IMR-90 (cell line): Measurements from ENCODE around the gene BTBD9.

Experiments
- CEBPB ChIP-seq: IDR thresholded peaks from 2 replicates; pipeline ENCODE4 v1.6.1; 2012; ENCODE audit warnings: low read depth, low read length, improper control_type of control experiment
- CTCF ChIP-seq: conservative IDR thresholded peaks from 2 replicates; pipeline ENCODE4 v1.5.1; 2012; ENCODE audit warnings: mild to moderate bottlenecking, low read depth, low read length, improper control_type of control experiment
- FOS ChIP-seq: fragments of 150-350 bp; IDR thresholded peaks from 2 replicates; pipeline ENCODE4 v1.6.1; 2016; ENCODE audit warnings: low read depth, low read length
- MAFK ChIP-seq: IDR thresholded peaks from 2 replicates; pipeline ENCODE4 v1.6.1; 2012; ENCODE audit warnings: low read depth, low read length, improper control_type of control experiment
- MAZ ChIP-seq: IDR thresholded peaks from 2 replicates; pipeline ENCODE4 v1.6.1; 2012; ENCODE audit warnings: low read depth, mild to moderate bottlenecking, low read length, improper control_type of control experiment, moderate library complexity, borderline replicate concordance
- MXI1 ChIP-seq: IDR thresholded peaks from 2 replicates; pipeline ENCODE4 v1.6.1; 2012; ENCODE audit warnings: low read depth, mild to moderate bottlenecking, low read length, moderate library complexity, borderline replicate concordance
- POLR2A ChIP-seq: IDR thresholded peaks from 2 replicates; pipeline ENCODE4 v1.6.1; 2012; ENCODE audit warnings: mild to moderate bottlenecking, low read depth, low read length
- RAD21 ChIP-seq: IDR thresholded peaks from 2 replicates; pipeline ENCODE4 v1.6.1; 2012; ENCODE audit warnings: low read length, improper control_type of control experiment
- RCOR1 ChIP-seq: IDR thresholded peaks from 2 replicates; pipeline ENCODE4 v1.6.1; 2012; ENCODE audit warnings: mild to moderate bottlenecking, low read length, improper control_type of control experiment; ENCODE audit not compliant: insufficient replicate concordance
- SMC3 ChIP-seq: fragments of 150-350 bp; IDR thresholded peaks from 2 replicates; pipeline ENCODE4 v1.6.1; 2016; ENCODE audit warnings: low read depth, mild to moderate bottlenecking, antibody characterized with exemption, low read length, moderate library complexity
- TF ChIP-seq, protein P1 (sequence below): fragments of 150-350 bp; IDR thresholded peaks from 2 replicates; pipeline ENCODE4 v1.6.1; 2017; ENCODE audit warnings: mild to moderate bottlenecking, antibody characterized with exemption, low read length, low read depth

- TF ChIP-seq CTCF (no peak), CEBPB (no peak), POLR2A (no peak), FOS (no peak), RAD21 (no peak), MXI1 (no peak), MAZ (no peak), MAFK (no peak), RCOR1 (no peak), SMC3 (no peak)
- TF ChIP-seq, protein P1, sequence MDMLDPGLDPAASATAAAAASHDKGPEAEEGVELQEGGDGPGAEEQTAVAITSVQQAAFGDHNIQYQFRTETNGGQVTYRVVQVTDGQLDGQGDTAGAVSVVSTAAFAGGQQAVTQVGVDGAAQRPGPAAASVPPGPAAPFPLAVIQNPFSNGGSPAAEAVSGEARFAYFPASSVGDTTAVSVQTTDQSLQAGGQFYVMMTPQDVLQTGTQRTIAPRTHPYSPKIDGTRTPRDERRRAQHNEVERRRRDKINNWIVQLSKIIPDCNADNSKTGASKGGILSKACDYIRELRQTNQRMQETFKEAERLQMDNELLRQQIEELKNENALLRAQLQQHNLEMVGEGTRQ = no peak
Measured at GRCh38 chr6:38679668-38680067, 39.9 kb upstream of the BTBD9 start.
